Stimulated activated CD8-positive, alpha-beta memory T cell treated with anti-CD3 and anti-CD28 coated beads, Interleukin-12 subunit alpha, Interleukin-12 subunit beta, amount 100 ng/mL, for 24 hours (primary cell): ENCODE data around the gene FXYD3.
A peak's percentile ranks its signal among the peaks of the same experiment; 100 is the strongest.
"Not testable (repeated sequence)": the region's sequence is repeated elsewhere in the genome, so short reads cannot be mapped to it uniquely, and the experiment has no call there.

Experiments
- DNase-seq: peaks from one replicate; pipeline ENCODE4 v3.0.0-alpha.2; 2020; ENCODE audit errors: extremely low read depth

The FXYD3 gene

GRCh38 chr19:35125270-35125717 lies 9.7 kb downstream of the FXYD3 start:
- DNase-seq: no peak

- no peak for DNase-seq
Measured at GRCh38 chr19:35125749-35126623, 10.4 kb downstream of the FXYD3 start.

- DNase-seq: no peak
Measured at GRCh38 chr19:35126624-35126959, 11.0 kb downstream of the FXYD3 start.

- DNase-seq: no peak
Measured at GRCh38 chr19:35127871-35128270, 12.2 kb downstream of the FXYD3 start.

GRCh38 chr19:35128398-35129057 lies 12.9 kb downstream of the FXYD3 start:
- no peak for DNase-seq

- DNase-seq: not testable (repeated sequence)
Measured at GRCh38 chr19:35129724-35130274, 14.2 kb downstream of the FXYD3 start.

GRCh38 chr19:35130761-35131720 lies 15.4 kb downstream of the FXYD3 start:
- DNase-seq: no peak

- no peak for DNase-seq
Measured at GRCh38 chr19:35132254-35132653, 16.6 kb downstream of the FXYD3 start.

GRCh38 chr19:35133826-35134225 lies 18.2 kb downstream of the FXYD3 start:
- no peak for DNase-seq

- no peak for DNase-seq
Measured at GRCh38 chr19:35134601-35135242, 19.1 kb downstream of the FXYD3 start, which contains the start of gene LGI4. TSS of gene LGI4 (minus strand) at chr19:35135059. CDS start at chr19:35134680, 379 bp downstream.

GRCh38 chr19:35135389-35135909 lies 19.8 kb downstream of the FXYD3 start:
- no peak for DNase-seq

- DNase-seq: no peak
Measured at GRCh38 chr19:35136231-35136630, 20.6 kb downstream of the FXYD3 start.

GRCh38 chr19:35136977-35137702 lies 21.5 kb downstream of the FXYD3 start:
- no peak for DNase-seq

- no peak for DNase-seq
Measured at GRCh38 chr19:35138305-35138892, 22.8 kb downstream of the FXYD3 start, which contains the start of gene FXYD1. TSS of gene FXYD1 (plus strand) at chr19:35138824. CDS start at chr19:35140080, 1,256 bp downstream.

- DNase-seq: no peak
Measured at GRCh38 chr19:35140207-35140961, 24.8 kb downstream of the FXYD3 start.

GRCh38 chr19:35140962-35141836 lies 25.6 kb downstream of the FXYD3 start:
- peak; percentile 89 for DNase-seq

- DNase-seq: no peak
Measured at GRCh38 chr19:35141837-35142605, 26.4 kb downstream of the FXYD3 start.
